Uterus (tissue), 4 donors: ENCODE measurements around the gene FAM9A. TPM values are rescaled to one million over a fixed set of nuclear protein-coding genes. Genes with fewer than 3 reads are reported as not detected.

Experiments used
- DNase-seq, 2 donors: peaks; one replicate each; pipeline ENCODE4 v3.0.0-alpha.2; 2019 to 2020
- H3K27ac ChIP-seq, 2 donors: fragments of 200-600 bp; sonication (generic); 1 replicate in 1 of 2; 2 replicates in 1 of 2; pipeline ENCODE4 v1.5.1; 2016 to 2018
- H3K27me3 ChIP-seq, 2 donors: fragments of 200-600 bp; sonication (generic); one replicate each; pipeline ENCODE4 v1.5.1; 2018 to 2019; ENCODE audit warnings: control low read depth in 1 of 2
- H3K36me3 ChIP-seq, 2 donors: fragments of 200-600 bp; sonication (generic); one replicate each; pipeline ENCODE4 v1.5.1; 2019; ENCODE audit warnings: control low read depth in 1 of 2
- H3K4me1 ChIP-seq, 2 donors: fragments of 200-600 bp; sonication (generic); one replicate each; pipeline ENCODE4 v1.5.1; 2018 to 2019; ENCODE audit warnings: control low read depth in 1 of 2
- H3K4me3 ChIP-seq, 2 donors: fragments of 200-600 bp; sonication (generic); 1 replicate in 1 of 2; 2 replicates in 1 of 2; pipeline ENCODE4 v1.5.1; 2018 to 2019; ENCODE audit warnings: mild to moderate bottlenecking in 1 of 2
- H3K9me3 ChIP-seq, 2 donors: fragments of 200-600 bp; sonication (generic); one replicate each; pipeline ENCODE4 v1.5.1; 2019; ENCODE audit warnings: control low read depth in 1 of 2
- POLR2A ChIP-seq, 2 donors: fragments of 450-650 bp; IDR thresholded peaks; one replicate each; pipeline ENCODE4 v1.6.1; 2016; ENCODE audit warnings: antibody characterized with exemption in 2 of 2, mild to moderate bottlenecking in 1 of 2, moderate library complexity in 1 of 2
- intact Hi-C: fragments of 100-400 bp; cut with DNase I; formaldehyde crosslinking; loops from one replicate; pipeline ENCODE4 v1.15.1; 2023; ENCODE audit warnings: low total_unique reads
- total RNA-seq, 4 donors: library from RNA; depleted of rRNA in 3 of 4; stranded (reverse); fragments of >200 nt in 3 of 4; gene quantifications; one replicate each; pipeline versions ENCODE4 v1.1.0 to v1.2.4, GENCODE V29; 2014 to 2023
- TF ChIP-seq, protein P1 (sequence below), 4 experiments: fragments of 200-600 bp in 2 of 4; fragments of 450-650 bp in 2 of 4; sonication (generic) in 2 of 4; IDR thresholded peaks; one replicate each; pipeline ENCODE4 v1.5.1; 2016 to 2019; ENCODE audit warnings: antibody characterized with exemption in 4 of 4, mild to moderate bottlenecking in 2 of 4, moderate library complexity in 1 of 4
- donor health status: DM: yes; HTN: yes; CAD: no.

The FAM9A gene
- total RNA-seq, result not detected

DNA sequence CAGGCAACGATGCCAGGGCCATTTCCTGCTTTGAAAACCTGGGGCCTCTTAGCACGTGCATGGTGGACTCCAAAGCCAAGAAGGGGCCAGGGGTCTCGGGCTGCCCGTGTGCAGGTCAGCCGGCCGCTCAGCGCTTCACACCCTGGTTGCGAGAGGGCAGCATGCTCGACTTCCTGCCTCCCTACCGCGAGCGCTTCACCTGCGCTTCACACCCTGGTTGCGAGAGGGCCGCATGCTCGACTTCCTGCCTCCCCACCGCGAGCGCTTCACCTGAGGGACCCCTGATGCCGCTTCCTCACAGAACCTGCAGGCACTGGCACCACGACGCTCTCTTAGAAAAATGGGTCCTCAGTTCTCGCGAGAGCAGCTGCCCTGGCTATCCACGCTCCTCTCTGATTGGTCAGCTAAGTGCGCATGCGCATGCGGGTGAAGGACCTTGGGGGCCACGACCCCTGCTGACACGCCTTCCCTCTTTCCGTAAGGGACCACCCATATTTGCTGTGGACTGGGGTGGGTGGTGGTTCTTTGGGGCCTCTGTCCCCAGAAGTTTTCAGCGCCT, at the start of gene FAM9A:
FAM9A (minus strand) TSS at position 343 of the 559 bp plus-strand sequence. CDS start 1,212 bp downstream, outside the sequence.
- H3K27ac ChIP-seq, result no peak within 1 kb of the TSS
- intact Hi-C loops, result no loop called here
- TF ChIP-seq, protein P1, sequence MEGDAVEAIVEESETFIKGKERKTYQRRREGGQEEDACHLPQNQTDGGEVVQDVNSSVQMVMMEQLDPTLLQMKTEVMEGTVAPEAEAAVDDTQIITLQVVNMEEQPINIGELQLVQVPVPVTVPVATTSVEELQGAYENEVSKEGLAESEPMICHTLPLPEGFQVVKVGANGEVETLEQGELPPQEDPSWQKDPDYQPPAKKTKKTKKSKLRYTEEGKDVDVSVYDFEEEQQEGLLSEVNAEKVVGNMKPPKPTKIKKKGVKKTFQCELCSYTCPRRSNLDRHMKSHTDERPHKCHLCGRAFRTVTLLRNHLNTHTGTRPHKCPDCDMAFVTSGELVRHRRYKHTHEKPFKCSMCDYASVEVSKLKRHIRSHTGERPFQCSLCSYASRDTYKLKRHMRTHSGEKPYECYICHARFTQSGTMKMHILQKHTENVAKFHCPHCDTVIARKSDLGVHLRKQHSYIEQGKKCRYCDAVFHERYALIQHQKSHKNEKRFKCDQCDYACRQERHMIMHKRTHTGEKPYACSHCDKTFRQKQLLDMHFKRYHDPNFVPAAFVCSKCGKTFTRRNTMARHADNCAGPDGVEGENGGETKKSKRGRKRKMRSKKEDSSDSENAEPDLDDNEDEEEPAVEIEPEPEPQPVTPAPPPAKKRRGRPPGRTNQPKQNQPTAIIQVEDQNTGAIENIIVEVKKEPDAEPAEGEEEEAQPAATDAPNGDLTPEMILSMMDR (IDR thresholded peaks at IDR 0.05), result no peak
- TF ChIP-seq POLR2A (IDR thresholded peaks at IDR 0.05), result no peak
- no peaks in the 10 kb centered on the region for H3K4me1 ChIP-seq
- no peak within 1 kb of the TSS for H3K4me3 ChIP-seq
- H3K9me3 ChIP-seq, result no peaks in the 10 kb centered on the region
- DNase-seq, result no peak
- no peaks in the 10 kb centered on the region for H3K36me3 ChIP-seq
- no peaks in the 10 kb centered on the region for H3K27me3 ChIP-seq

DNA sequence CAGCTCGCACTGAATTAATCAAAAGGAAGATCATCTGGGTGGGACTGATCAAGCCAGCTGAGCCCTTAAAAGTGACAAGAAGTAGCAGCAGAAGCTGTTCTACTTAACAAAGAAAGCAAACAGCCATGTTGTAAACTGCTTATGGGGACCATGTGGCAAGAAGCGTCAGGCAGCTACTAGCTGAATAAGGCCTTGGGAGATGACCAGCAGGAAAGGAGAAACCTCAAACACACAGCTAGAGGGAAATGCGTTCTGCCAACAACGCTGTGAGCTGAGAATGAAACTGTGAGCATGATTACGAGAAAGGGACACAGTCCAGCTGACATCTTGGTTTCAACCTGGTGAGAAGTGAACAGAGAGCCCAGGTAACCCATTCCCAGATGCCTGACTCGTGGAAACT, 49.3 kb upstream of the FAM9A start:
- no peaks in the 10 kb centered on the region for H3K4me1 ChIP-seq
- no peak overlapping the region for H3K4me3 ChIP-seq
- intact Hi-C loops, result no loop called here
- no peaks in the 10 kb centered on the region for H3K36me3 ChIP-seq
- no peaks in the 10 kb centered on the region for H3K9me3 ChIP-seq
- no peak overlapping the region for H3K27ac ChIP-seq
- no peak for DNase-seq
- no peaks in the 10 kb centered on the region for H3K27me3 ChIP-seq
- TF ChIP-seq, protein P1 (IDR thresholded peaks at IDR 0.05), result no peak
- no peak for TF ChIP-seq POLR2A (IDR thresholded peaks at IDR 0.05)

DNA sequence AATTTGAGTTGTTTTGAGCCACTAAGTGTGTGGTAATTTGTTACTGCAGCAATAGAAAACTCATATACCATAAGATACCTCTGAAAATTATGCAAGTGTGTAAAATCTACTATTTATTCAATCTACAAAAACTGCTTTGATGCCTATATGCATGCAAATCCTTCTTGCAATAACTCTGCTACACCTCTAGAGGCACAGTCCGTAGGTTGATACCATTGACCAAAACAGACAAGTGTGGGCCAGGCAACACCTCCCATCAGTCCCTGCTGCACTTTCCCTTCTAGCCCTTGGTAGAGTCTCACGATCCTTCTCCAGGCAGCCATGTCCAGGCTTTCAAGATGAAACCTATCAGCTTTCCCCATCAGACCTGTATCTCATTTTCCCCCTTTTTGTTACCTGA, 48.8 kb upstream of the FAM9A start:
- Histone ChIP-seq H3K36me3 (no peaks in the 10 kb centered on the region), H3K27ac (no peak overlapping the region), H3K4me1 (no peaks in the 10 kb centered on the region), H3K9me3 (no peaks in the 10 kb centered on the region), H3K27me3 (no peaks in the 10 kb centered on the region), H3K4me3 (no peak overlapping the region)
- intact Hi-C loops, result no loop called here
- no peak for DNase-seq
- TF ChIP-seq POLR2A (IDR thresholded peaks at IDR 0.05), result no peak
- TF ChIP-seq, protein P1 (IDR thresholded peaks at IDR 0.05), result no peak

DNA sequence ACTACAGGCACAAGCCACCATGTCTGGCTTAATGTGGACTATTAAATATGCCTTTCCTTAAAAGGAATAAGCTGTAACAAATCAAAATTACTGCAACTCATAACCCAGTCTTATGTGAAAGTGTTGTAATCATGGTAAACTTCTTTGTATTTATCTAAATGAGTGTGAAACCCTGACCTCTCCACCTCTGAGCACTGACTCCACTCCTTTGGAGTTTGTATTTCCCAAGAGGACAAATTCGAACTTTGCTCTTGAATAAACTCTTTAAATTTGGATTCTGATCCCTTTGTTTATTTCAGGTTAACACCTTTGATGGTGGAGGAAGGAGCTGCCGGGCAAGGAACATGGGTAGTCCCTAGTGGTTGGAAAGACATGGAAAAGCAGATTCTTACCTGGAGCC, 48.3 kb upstream of the FAM9A start:
- DNase-seq, result no peak
- no peaks in the 10 kb centered on the region for H3K9me3 ChIP-seq
- H3K4me1 ChIP-seq, result no peaks in the 10 kb centered on the region
- no peaks in the 10 kb centered on the region for H3K27me3 ChIP-seq
- H3K27ac ChIP-seq, result no peak overlapping the region
- no peak overlapping the region for H3K4me3 ChIP-seq
- no peak for TF ChIP-seq POLR2A (IDR thresholded peaks at IDR 0.05)
- TF ChIP-seq, protein P1 (IDR thresholded peaks at IDR 0.05), result no peak
- no peaks in the 10 kb centered on the region for H3K36me3 ChIP-seq
- intact Hi-C loops, result no loop called here

DNA sequence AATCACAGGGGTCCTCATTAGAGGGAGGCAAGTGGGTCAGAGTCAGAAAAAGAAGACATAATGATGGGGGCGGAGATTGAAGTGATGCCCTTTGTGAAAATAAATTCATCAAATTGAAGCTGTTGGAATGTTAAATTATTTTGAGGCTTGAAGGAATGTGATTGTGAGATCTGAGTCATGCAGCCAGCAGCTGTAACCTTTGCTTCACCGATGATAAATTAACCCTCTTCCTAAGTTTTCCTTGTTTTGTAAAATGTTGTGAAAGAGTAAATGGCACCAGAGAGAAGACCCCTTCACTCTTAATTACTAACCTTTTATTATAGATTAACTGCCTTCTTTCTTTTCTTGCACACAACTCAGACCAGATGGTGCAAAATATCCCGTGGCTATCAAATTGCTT, 47.7 kb upstream of the FAM9A start:
- H3K9me3 ChIP-seq, result no peaks in the 10 kb centered on the region
- no peaks in the 10 kb centered on the region for H3K27me3 ChIP-seq
- no peak for DNase-seq
- H3K27ac ChIP-seq, result no peak overlapping the region
- TF ChIP-seq, protein P1 (IDR thresholded peaks at IDR 0.05), result no peak
- TF ChIP-seq POLR2A (IDR thresholded peaks at IDR 0.05), result no peak
- H3K4me1 ChIP-seq, result no peaks in the 10 kb centered on the region
- intact Hi-C loops, result no loop called here
- no peaks in the 10 kb centered on the region for H3K36me3 ChIP-seq
- H3K4me3 ChIP-seq, result no peak overlapping the region
